HG03108 (cell line): ENCODE data around the gene RCVRN.
"Not testable (repeated sequence)": the region's sequence is repeated elsewhere in the genome, so short reads cannot be mapped to it uniquely, and the experiment has no call there.

Source experiments
- ATAC-seq: cut with Tn5 transposase; IDR thresholded peaks from one replicate; pipeline ENCODE4 v1.9.1; 2021; ENCODE audit warnings: moderate library complexity; ENCODE audit not compliant: unreplicated experiment

Gene RCVRN

DNA sequence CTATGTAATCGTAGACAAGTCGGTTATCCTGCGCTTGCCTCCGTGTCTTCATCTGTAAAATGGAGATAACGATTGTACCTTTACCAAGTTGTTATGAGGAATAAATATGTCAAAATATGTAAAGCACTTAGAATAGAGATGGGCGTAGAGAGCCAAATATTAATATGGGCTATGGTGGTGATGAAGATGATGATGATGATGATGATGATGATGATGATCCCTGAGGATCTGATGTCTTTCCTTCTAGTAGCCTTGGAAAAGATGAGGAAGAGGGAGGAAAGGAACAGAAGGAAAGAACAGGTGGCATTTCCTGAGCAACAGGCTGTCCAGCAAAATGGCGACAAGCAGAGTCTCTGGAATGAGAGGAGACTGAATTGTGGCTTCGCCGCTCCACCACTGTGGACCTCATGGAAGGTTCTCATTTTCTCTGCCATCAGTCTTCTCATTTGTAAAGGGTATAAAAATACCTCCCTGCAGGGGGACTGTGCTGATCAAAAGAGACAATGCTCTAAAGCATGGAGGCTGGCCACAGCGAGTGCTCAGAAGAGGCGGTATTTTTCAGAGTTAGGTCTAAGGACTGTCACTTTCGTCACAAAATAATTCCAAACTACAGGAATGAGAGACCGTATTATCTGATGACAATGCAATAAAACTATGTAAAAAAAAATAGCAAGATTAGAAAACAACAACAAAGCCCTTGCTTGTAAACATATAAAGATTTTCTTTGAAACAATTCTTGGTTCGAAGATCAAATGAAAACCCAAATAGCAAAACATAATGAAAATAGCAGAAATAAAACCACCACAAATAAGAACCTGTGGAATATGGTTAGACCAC lies 17.2 kb upstream of the RCVRN start:
- no peak for ATAC-seq

DNA sequence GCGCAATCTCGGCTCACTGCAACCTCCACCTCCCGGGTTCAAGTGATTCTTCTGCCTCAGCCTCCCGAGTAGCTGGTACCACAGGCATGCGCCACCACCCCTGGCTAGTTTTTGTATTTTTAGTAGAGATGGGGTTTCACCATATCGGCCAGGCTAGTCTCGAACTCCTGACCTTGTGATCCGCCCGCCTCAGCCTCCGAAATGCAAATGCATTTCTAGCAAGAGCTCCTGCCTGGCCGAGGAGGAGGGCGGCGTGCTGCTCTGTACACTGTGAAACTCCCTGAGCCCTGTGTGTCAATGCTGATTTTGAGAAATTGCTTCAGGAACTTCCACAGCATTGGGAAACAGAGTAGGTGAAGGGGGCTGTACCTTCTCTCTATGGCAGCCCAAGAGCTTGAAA lies 16.1 kb upstream of the RCVRN start:
- ATAC-seq = not testable (repeated sequence)

DNA sequence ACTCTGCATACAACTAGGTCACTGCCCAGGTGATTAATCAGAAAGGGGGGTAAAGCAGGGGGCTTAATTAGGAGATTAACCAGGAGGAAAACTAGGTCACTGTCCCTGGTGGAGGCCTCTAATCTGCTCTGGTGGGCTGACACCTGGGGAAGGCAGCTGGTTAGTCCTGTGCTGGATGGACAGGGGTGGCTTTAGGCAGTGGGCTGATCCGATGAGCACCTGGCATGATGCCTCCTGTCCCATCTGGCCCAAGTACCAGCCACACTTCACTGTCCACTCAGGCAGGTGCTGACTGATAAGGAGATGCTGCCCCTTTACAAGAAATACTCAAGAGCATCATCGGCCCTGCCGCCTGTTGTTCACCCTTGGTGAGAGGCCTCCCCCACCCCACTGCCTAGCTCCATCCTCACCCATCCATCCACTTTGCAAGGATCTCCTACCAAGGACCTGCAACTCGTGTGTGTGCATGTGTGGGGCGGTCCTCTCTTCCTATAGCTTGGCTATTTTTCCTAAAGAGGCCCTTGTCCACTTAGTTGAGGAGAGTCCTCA lies 13.8 kb upstream of the RCVRN start:
- ATAC-seq = no peak

DNA sequence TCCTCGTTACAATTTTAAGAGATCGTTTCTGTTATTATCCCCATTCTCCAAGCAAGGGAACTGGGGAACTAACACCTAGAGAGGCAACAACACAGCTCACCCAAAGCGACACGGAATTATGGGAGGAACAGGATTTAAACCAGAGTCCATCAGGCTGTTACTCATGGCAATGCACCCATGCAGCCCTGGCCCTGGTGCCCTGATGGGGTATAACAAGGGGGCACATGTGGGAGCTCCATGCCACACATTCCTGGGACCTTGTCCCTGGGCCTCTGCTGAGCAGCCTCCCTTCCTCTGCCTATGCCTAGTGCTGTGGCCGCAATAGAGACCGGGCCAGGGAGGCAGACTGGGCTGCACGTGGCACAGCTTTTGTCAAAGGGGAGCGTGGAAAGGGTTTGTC lies 13.3 kb upstream of the RCVRN start:
- no peak for ATAC-seq

DNA sequence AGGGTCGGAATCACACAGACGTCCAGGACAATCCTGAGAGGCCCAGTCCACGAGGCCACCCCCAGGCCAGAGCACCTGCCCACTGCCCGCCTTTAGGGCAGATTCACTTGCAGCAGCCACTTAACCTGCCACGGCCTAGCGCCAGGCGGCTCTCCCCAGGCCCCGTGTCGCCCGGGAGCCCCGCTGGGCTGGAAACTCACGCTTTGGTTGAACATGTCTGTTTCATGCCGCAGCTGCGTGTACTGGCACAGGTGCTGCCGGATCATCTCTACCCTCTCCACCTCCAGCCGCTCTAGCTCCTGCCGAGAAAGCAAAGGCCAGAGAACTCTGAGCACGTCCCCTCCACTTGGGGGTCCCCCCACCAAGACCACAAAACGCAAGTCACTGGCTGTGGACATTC lies 12.7 kb upstream of the RCVRN start:
- ATAC-seq = no peak

DNA sequence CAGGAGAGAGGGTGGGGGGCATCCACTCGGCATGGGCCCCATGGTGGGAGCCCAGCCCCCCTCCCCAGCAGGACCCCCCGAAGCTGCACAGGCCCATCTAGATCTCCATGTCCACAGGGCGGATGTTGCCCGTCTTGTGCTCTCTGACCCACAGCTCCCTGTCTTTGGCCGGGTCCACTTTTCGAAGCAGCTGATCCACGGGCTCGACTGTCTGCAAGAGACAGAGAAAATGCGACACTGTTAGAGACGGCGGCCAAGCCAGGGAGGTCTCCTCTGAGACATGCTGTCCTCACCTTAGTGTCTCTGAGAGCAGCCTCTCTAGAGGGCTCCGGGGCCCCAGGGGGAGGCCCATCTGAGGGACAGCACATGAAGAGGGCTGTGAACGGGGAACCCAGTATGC lies 12.1 kb upstream of the RCVRN start:
- ATAC-seq = no peak

DNA sequence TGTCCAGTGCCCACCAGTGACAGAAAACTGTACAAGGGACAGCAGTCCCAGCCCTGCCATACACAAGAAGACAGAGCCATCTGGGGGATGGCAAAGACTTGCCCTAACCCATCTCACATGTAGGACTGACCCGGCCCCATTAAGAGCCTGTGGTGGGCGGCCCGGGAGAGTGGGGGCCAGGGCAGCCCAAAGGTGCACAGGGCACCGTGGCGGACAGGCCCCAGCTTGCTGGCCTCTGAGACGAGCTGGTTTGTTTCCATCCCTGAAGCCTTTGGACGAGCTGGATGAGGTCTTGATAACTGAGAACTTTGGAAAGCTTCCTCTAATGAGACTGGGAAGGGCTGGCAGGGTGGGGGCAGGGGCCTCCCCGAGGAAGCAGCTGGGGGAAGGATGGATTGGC lies 11.0 kb upstream of the RCVRN start:
- no peak for ATAC-seq

DNA sequence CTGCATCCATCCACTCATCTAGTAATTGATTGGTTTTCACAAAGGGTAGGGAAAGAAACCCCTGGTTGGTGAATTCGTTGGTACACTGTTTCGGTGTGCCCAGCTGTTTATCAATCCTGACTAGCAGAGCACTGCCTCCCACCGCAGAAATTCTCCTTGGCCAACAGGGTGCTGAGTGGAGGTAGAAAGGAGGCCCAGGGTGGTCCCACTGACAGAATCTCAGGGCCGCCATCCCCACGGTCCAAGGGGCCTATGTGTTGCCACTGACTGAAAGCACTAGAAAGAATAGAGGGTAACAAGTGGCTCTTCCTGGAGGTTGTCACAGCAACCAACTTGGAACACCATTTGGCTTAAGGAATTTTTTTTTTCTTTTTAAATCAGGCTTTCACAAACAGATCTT lies 8.4 kb upstream of the RCVRN start:
- no peak for ATAC-seq

DNA sequence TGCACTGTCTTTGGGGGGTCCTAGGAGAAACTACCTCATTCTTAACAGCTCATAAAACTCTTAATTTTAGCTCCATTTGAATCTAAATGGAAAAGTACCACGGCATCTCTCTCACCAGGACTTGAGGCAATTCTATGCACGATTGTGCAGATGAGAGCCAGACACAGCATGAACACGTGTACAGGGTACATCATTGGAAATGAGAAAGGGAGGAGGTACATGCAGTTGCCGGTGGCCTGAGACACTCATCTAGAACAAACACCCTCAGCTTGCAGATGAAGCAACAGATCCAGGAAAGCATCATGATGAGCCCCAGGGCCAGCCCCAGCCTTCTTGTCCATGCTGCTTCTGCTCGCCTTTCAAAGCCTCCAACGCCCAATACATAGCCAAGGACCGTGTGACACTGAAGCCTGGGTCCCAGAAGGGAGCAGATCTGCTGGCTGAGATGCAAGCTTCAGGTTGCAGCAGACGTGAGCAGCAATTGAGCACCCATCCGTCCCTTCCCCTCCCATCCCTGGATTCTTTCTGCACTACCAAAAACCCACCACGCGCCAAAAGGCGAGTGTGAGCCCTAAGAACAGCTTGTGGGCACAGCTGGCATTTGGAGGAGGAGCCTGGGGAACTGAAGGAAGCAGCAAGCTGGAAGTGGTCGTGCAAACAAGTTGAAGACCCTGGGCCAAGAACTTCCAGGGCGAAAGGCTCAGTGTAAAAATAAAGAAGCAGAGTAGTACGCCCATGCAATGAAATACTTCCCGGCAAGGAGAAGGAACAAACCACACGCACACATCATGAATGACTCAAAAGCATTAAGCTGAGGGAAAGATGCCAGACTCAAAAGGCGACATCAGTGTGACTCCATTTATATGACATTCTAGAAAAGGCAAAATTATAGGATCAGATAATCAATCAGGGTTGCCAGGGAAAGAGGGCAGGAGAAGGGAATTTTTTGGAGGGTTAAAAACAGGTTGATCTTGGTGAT lies 7.3 kb upstream of the RCVRN start:
- ATAC-seq = no peak

DNA sequence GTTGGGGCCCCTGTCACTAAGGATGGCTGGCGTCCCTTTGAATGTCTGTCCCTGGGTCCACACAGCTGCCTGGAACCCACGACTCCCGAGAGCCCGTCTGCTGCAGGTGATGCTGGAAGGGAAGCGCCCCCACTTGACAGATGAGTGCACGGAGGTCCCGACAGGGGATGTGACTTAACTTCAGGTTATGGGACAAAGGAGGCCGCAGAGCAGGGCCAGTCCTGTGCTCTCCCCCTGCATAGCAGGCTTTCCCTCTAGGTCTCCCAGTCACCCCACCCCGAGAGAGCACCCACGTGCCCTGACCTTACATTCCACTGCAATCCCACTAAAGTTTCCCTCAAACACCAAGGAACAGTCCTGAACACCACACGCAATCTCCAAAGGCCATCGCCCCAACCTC lies 6.0 kb upstream of the RCVRN start:
- no peak for ATAC-seq

DNA sequence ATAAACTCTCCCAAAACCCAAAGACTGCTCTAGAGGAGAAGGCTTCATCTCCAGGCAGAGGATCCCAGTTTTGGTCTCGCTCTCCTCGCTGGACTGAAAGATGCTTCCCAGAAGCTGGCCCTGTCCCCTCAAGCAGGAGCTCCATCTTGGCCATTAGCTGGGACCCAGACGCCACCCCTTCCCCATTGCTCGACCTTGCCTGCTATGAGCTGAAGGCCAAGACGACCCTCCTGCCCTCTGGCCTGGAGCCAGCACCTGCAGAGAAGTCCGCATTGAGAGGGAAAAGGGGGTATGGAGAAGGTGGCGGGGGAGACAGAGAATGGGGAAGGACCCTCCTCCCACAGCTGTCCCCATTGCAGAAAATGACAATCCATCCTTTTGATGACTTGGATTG lies 3.6 kb upstream of the RCVRN start:
- ATAC-seq = no peak

DNA sequence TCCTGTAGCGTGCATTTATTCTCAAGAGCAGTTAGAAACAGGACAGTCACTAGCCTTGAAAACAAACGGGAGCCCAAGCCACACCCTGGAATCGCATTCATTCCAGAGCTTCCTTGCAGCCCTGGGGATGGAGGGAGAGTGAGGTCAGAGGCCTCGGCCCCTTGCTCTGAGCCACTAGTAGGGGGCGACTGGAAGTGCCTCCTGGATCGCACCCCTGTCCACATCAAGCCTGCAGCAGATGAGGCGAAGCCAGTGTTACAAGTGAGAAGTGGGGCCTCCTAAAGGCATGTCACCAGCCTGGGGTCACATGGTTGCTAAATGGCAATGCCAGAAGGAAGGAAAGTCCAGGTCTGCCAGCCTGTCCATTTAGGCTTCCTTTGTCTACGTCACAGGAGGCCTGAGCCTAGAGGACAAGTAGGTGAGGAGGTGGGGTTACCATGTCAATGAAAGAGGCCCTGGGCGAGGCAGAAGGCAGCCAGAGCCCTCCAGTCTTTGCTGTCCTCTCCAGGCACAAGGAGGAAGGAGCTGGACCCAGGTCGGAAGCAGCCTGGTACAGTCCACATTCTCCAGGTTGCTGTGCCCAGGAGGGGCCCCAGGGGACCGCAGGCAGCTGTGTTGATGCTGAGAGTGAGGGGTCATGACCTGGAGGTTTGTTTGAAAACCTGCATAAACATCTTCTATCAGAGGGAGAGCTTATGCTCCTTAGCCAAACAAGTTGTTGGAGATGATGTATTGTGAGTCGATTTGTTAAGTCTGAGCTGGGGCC lies 3.0 kb upstream of the RCVRN start:
- no peak for ATAC-seq

DNA sequence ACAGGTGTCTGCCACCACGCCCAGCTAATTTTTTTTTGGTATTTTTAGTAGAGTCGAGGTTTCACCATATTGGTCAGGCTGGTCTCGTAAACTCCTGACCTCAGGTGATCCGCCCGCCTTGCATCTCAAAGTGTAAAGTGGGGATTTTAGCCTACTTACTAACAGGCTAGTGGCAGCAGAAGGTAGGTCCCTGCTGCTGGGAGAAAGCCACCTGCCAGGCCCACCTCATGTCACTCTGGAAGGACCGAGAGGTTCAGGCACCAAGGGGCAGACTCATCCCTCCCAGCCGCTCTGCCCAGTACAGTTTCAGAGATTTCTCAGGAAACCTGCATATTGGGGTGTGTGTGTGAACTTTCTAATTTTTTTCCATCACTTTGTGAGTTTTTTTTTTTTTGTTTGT lies 2.1 kb upstream of the RCVRN start:
- ATAC-seq = no peak

DNA sequence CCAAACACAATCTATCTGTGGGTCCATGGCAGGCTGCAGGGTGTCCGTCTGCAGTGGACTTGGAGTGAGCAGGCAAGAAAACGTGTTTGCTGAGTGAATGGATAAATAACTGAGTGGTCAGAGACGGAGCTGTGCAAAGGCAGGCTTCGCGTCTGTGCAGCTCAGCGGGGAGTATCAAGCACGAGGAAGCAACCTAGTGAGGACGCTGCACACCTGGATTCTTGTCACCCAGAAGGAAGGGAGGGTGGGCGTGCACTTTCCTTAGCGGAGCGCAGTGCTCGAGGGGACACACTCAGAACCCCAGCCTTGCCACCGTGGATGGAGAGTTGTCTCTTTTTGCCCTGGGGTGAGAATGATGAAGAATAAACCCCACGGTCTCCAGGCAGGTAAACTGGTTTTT lies 1.5 kb upstream of the RCVRN start:
- no peak for ATAC-seq

DNA sequence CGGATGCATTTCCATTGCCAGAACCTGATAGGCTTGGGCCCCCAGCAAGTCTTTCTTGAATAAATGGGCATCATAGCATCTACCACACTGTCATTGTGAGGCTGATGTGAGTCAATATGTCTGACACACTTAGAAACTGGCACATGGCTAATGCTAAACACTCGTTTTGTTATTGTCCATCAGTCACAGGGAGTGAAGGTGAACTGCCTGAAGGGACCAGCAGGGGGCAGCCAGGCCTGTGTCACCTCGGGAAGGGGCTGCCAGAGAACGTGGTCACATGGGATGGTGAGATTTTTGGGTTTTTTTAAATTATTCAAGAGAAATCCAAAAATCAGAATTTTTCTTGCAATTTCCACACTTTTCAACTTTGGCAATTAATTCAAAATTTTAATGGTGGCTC lies 831 bp upstream of the RCVRN start:
- ATAC-seq = no peak

DNA sequence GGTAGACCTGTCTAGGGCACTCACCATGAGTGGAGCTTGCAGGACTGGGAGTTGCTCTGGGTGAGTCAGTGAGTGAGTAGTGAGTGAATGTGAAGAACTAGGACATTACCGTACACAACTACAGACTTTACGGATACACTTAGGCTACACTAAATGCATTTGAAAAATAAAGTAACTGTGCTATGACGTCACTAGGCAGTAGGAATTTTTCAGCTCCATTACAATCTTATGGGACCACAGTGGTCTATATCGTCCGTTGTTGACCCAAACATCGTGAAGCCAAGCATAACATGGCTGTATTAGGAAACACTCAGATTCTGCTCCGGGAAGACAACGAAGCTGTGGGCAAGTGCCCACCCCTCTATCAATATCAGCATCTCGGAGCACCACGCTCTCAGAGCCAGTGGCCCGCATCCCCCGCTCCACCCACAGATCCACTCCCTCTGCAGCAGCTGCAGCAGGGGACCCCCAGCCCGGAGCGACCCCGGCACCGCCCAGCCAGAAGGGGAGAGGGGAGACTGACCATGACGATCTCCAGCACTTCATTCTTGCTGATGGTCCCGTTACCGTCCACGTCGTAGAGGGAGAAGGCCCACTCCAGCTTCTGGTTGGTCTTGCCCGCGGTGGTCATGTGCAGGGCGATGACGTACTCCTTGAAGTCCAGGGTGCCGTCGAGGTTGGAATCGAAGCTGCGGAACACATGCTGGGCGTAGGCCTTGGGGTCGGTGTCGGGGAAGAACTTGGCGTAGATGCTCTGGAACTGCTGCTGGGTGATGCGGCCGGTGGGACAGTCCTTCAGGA lies 594 bp downstream of the RCVRN start:
- no peak for ATAC-seq

DNA sequence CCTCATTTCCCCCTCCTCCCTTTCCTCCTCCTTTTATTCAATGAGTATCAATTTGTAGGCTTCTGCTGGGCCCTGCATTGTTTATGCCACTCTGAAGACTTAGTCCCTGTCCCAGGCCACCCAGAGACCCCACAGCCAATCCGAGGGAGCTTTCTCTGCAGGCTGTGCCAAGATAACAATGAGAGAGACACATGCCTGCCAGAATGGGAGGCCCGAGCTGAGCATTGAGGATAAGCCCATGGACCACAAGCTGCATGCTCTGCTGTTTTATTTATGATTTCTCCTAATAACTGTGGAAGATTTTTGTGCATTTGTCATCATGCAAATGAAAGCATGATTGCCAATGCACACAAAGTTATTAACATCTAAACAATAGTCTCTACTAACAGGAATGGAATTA lies 3.0 kb downstream of the RCVRN start:
- ATAC-seq = no peak

DNA sequence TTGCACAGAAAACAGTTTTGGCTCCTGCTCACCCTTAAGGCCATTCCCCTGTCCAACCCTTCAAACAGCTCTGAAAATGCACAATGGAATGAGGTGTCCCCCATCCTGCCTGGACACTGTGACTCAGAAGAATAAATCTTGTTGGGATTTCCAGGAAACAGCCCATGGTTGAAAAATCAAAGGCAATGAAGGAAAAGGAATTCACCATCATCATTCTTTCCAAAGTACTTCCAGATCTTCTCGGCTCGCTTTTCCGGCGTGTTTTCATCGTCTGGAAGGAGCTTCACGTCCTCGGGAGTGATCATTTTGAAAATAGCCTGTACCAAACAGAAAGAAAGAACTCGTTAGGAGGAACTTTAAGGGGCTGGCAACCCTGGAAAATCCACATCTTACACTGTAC lies 4.3 kb downstream of the RCVRN start:
- ATAC-seq = no peak

DNA sequence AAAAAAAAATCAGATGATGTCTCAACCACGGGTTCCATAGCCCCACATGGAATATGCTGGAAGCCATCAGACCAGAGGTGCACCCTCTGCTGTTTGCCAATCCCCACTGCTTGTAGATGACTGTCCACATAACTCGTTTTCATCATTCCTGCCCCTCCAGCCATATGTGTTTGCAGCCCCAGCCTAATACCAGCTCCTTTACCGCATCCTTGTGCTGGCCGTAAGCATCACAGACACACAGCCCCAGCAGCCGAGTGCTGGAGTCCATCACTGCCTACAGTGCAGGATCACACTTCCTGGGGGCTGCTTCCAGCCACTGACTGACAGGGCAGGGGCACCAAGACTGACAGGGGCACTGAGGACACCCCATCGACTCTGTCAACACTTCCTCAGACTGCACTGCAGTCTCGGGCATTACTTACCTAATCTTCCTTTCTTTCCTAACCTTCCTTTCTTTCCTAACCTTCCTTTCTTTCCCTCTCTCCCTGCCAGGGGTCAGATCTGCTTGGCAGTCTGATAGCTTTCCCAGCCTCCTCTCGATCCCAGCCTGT lies 5.0 kb downstream of the RCVRN start:
- ATAC-seq = no peak
